Nephron (organoid): Measurements from ENCODE around the gene CCDC77.

Experiments
- H3K27ac Mint-ChIP-seq, 3 experiments: 2 replicates each; pipeline ENCODE4 v1.8.0; 2020; ENCODE audit warnings: mixed read lengths in 3 of 3, mild to moderate bottlenecking in 2 of 3, moderate library complexity in 1 of 3
- H3K27me3 Mint-ChIP-seq: 2 replicates; pipeline ENCODE4 v1.8.0; 2021; ENCODE audit warnings: low read depth, mild to moderate bottlenecking, moderate library complexity, mixed read lengths
- H3K36me3 Mint-ChIP-seq: 2 replicates; pipeline ENCODE4 v1.8.0; 2020; ENCODE audit warnings: low read depth, mixed read lengths
- H3K4me1 Mint-ChIP-seq: 2 replicates; pipeline ENCODE4 v1.8.0; 2020; ENCODE audit warnings: mixed read lengths
- H3K4me3 Mint-ChIP-seq, 3 experiments: 2 replicates each; pipeline ENCODE4 v1.8.0; 2020; ENCODE audit warnings: mild to moderate bottlenecking in 3 of 3, mixed read lengths in 3 of 3, moderate library complexity in 2 of 3
- H3K9me3 Mint-ChIP-seq: 2 replicates; pipeline ENCODE4 v1.8.0; 2020; ENCODE audit warnings: mixed read lengths
- TF ChIP-seq, protein P1 (sequence below), 3 experiments: fragments of 200-600 bp; sonication (generic); IDR thresholded peaks; one replicate each; pipeline ENCODE4 v1.5.0; 2021; ENCODE audit warnings: antibody characterized with exemption in 3 of 3; ENCODE audit not compliant: unreplicated experiment in 3 of 3

The CCDC77 gene

DNA sequence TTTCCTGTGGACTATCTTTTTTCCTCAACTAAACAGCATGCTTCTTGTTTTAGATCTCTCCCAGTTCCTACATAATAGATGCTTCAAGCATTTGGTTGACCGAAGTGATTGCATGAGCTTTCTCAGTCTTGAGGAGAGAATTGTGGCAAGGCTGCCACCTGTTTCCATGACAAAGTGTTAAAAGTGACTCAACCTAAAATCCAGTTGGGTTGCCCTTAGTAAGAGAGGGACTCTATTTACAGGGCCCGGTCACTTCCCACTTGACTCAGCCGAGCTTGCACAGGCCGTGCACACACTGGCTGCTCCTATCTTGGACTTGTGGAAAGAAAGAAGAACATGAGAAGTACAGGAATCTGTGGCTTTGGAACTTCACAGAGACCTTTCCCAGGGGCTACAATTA, 56.2 kb downstream of the CCDC77 start:
- no peaks in the 10 kb centered on the region for H3K36me3 Mint-ChIP-seq

GRCh38 chr12:459050-459429, 57.6 kb downstream of the CCDC77 start:
- no peaks in the 10 kb centered on the region for H3K36me3 Mint-ChIP-seq
- peak overlapping the region in 1 of 3 experiments; percentile 21 for H3K27ac Mint-ChIP-seq
- TF ChIP-seq, protein P1, sequence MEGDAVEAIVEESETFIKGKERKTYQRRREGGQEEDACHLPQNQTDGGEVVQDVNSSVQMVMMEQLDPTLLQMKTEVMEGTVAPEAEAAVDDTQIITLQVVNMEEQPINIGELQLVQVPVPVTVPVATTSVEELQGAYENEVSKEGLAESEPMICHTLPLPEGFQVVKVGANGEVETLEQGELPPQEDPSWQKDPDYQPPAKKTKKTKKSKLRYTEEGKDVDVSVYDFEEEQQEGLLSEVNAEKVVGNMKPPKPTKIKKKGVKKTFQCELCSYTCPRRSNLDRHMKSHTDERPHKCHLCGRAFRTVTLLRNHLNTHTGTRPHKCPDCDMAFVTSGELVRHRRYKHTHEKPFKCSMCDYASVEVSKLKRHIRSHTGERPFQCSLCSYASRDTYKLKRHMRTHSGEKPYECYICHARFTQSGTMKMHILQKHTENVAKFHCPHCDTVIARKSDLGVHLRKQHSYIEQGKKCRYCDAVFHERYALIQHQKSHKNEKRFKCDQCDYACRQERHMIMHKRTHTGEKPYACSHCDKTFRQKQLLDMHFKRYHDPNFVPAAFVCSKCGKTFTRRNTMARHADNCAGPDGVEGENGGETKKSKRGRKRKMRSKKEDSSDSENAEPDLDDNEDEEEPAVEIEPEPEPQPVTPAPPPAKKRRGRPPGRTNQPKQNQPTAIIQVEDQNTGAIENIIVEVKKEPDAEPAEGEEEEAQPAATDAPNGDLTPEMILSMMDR (IDR thresholded peaks at IDR 0.05; ENCODE audit: unreplicated experiment in 3 of 3) = no peak
- peak overlapping the region; percentile 73 to 81 (median 79) for H3K4me3 Mint-ChIP-seq
- H3K27me3 Mint-ChIP-seq = peaks cover 72% of the 10 kb centered on the region
- peaks cover 36% of the 10 kb centered on the region for H3K4me1 Mint-ChIP-seq
- no peaks in the 10 kb centered on the region for H3K9me3 Mint-ChIP-seq

More for the DNA sequence above, 56.2 kb downstream of the CCDC77 start:
- Mint-ChIP-seq H3K4me1 (peaks cover 23% of the 10 kb centered on the region), H3K4me3 (peak overlapping the region; percentile 45 to 81 (median 69)), H3K27ac (no peak overlapping the region), H3K9me3 (no peaks in the 10 kb centered on the region), H3K27me3 (peaks cover 62% of the 10 kb centered on the region)
- TF ChIP-seq, protein P1 (IDR thresholded peaks at IDR 0.05; ENCODE audit: unreplicated experiment in 3 of 3) = no peak

GRCh38 chr12:459430-460258, 58.2 kb downstream of the CCDC77 start, which contains the start of gene B4GALNT3:
B4GALNT3 (plus strand) TSS chr12:459939; CDS start chr12:460377, 438 bp downstream.
- TF ChIP-seq, protein P1 (IDR thresholded peaks at IDR 0.05; ENCODE audit: unreplicated experiment in 3 of 3) = no peak
- Mint-ChIP-seq H3K4me3 (peak within 1 kb of the TSS; percentile 87 to 89 (median 88)), H3K36me3 (no peaks in the 10 kb centered on the region), H3K27me3 (peaks cover 78% of the 10 kb centered on the region), H3K9me3 (no peaks in the 10 kb centered on the region), H3K4me1 (peaks cover 38% of the 10 kb centered on the region), H3K27ac (peak within 1 kb of the TSS in 1 of 3 experiments; percentile 21)

GRCh38 chr12:460261-461230, 59.1 kb downstream of the CCDC77 start:
- TF ChIP-seq, protein P1 (IDR thresholded peaks at IDR 0.05; ENCODE audit: unreplicated experiment in 3 of 3) = no peak
- peaks cover 80% of the 10 kb centered on the region for H3K27me3 Mint-ChIP-seq
- H3K4me3 Mint-ChIP-seq = peak overlapping the region; percentile 87 to 89 (median 88)
- H3K27ac Mint-ChIP-seq = peak overlapping the region in 1 of 3 experiments; percentile 15
- no peaks in the 10 kb centered on the region for H3K36me3 Mint-ChIP-seq
- no peaks in the 10 kb centered on the region for H3K9me3 Mint-ChIP-seq
- H3K4me1 Mint-ChIP-seq = peaks cover 45% of the 10 kb centered on the region

DNA sequence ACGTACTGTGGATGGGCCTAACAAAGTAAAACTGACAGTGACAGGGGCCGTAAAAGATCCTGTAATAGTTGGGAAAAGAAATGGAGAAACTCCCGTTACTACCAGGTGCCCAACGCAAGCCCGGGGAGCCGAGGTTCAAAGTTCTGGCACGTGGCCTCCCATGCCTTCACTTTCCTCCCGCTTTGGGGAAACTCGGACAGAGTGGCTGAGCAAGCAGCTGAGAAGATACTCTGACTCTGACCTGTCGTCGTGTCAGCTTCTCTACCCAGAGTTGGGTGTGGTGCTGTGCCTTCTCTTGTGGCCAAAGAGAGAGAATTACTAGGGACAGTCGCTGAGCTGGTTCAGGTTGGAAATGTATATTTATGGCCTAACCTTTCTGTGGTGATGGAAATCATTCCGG, 60.0 kb downstream of the CCDC77 start:
- TF ChIP-seq, protein P1 (IDR thresholded peaks at IDR 0.05; ENCODE audit: unreplicated experiment in 3 of 3) = no peak
- H3K27ac Mint-ChIP-seq = no peak overlapping the region
- H3K4me3 Mint-ChIP-seq = peak overlapping the region; percentile 87 to 89 (median 88)
- H3K9me3 Mint-ChIP-seq = no peaks in the 10 kb centered on the region
- H3K4me1 Mint-ChIP-seq = peaks cover 52% of the 10 kb centered on the region
- H3K36me3 Mint-ChIP-seq = no peaks in the 10 kb centered on the region
- H3K27me3 Mint-ChIP-seq = peaks cover 78% of the 10 kb centered on the region
